Thyroid gland (tissue), 4 donors: ENCODE results near the gene ANKRD36C. TPM values are rescaled to one million over a fixed set of nuclear protein-coding genes. Genes with fewer than 3 reads are reported as not detected.
"Not testable (repeated sequence)": the region's sequence is repeated elsewhere in the genome, so short reads cannot be mapped to it uniquely, and the experiment has no call there.

Experiments
- DNase-seq, 2 donors: peaks; one replicate each; pipeline ENCODE4 v3.0.0-alpha.2; 2019
- H3K27ac ChIP-seq, 3 donors: fragments of 200-600 bp; sonication (generic); 1 replicate in 2 of 3; 2 replicates in 1 of 3; pipeline ENCODE4 v1.5.1; 2016 to 2019; ENCODE audit warnings: mild to moderate bottlenecking in 1 of 3, moderate library complexity in 1 of 3
- H3K27me3 ChIP-seq: fragments of 200-600 bp; sonication (generic); one replicate; pipeline ENCODE4 v1.5.1; 2019
- H3K36me3 ChIP-seq, 2 donors: fragments of 200-600 bp; sonication (generic); one replicate each; pipeline ENCODE4 v1.5.1; 2016 to 2019
- H3K4me1 ChIP-seq, 2 donors: fragments of 200-600 bp; sonication (generic); one replicate each; pipeline ENCODE4 v1.5.1; 2017 to 2019
- H3K4me3 ChIP-seq, 3 donors: fragments of 200-600 bp; sonication (generic); replicated peaks in 1 of 3; 1 replicate in 2 of 3; 2 replicates in 1 of 3; pipeline ENCODE4 v1.5.1; 2016; ENCODE audit warnings: mild to moderate bottlenecking in 1 of 3
- H3K9me3 ChIP-seq: fragments of 200-600 bp; sonication (generic); one replicate; pipeline ENCODE4 v1.5.1; 2017
- CTCF ChIP-seq, 6 experiments: fragments of 200-600 bp in 3 of 6; fragments of 450-650 bp in 3 of 6; sonication (generic) in 3 of 6; IDR thresholded peaks; one replicate each; pipeline ENCODE4 v1.5.1; 2016 to 2019; ENCODE audit warnings: antibody characterized with exemption in 6 of 6, mild to moderate bottlenecking in 2 of 6, inconsistent platforms in 1 of 6, moderate library complexity in 1 of 6
- POLR2A ChIP-seq, 2 donors: fragments of 450-650 bp; IDR thresholded peaks; one replicate each; pipeline ENCODE4 v1.6.1; 2017; ENCODE audit warnings: antibody characterized with exemption in 2 of 2, mild to moderate bottlenecking in 2 of 2, moderate library complexity in 1 of 2
- WGBS, 2 donors: methylation state at CpG; one replicate each; pipeline ENCODE4 v1.1.5; 2017; 5-methylcytosine and 5-hydroxymethylcytosine counted together
- intact Hi-C: fragments of 100-400 bp; cut with DNase I; formaldehyde crosslinking; loops from one replicate; pipeline ENCODE4 v1.15.1; 2023
- small RNA-seq: library from RNA; depleted of rRNA; stranded (forward); fragments of <200 nt; gene quantifications from one replicate; pipeline ENCODE3, GENCODE V24; 2016
- total RNA-seq, 4 donors: library from RNA; depleted of rRNA; stranded (reverse); fragments of >200 nt; gene quantifications; one replicate each; pipeline ENCODE4 v1.2.3, GENCODE V29; 2016

ANKRD36C gene
- total RNA-seq, 4 donors from 2014 or later: 23.3 to 34.7 (median 30.2) TPM

- Histone ChIP-seq H3K4me1 (no peaks in the 10 kb centered on the region), H3K4me3 (no peak overlapping the region), H3K27ac (no peak overlapping the region), H3K9me3 (no peaks in the 10 kb centered on the region), H3K27me3 (no peaks in the 10 kb centered on the region), H3K36me3 (no peaks in the 10 kb centered on the region)
- no peak for DNase-seq
- intact Hi-C loops: no loop called here
- TF ChIP-seq CTCF (IDR thresholded peaks at IDR 0.05) (no peak), POLR2A (IDR thresholded peaks at IDR 0.05) (no peak)
- WGBS, 2 donors: 94 to 96% methylated on average over 11 to 13 of the region's 14 CpGs
These were observed 191.7 kb downstream of the ANKRD36C start for GRCh38 chr2:95799892-95800291.

GRCh38 chr2:95799147-95799889 is 192.3 kb downstream of the ANKRD36C start:
- H3K27me3 ChIP-seq, H3K4me3 ChIP-seq, H3K9me3 ChIP-seq, H3K27ac ChIP-seq, intact Hi-C loops, DNase-seq, H3K4me1 ChIP-seq, H3K36me3 ChIP-seq: not testable (repeated sequence)
- WGBS, 2 donors: 85 to 93% methylated on average over 5 to 11 of the region's 13 CpGs

GRCh38 chr2:95796249-95797099 is 195.2 kb downstream of the ANKRD36C start:
- H3K36me3 ChIP-seq, H3K9me3 ChIP-seq, intact Hi-C loops, DNase-seq, H3K27me3 ChIP-seq, H3K27ac ChIP-seq, H3K4me3 ChIP-seq, H3K4me1 ChIP-seq: not testable (repeated sequence)
- no CpG with 5 or more reads among the region's 18 CpGs for WGBS, 2 donors

GRCh38 chr2:95793970-95794369 is 197.7 kb downstream of the ANKRD36C start:
- WGBS, 2 donors: no CpG with 5 or more reads among the region's 5 CpGs
- not testable (repeated sequence) for H3K27ac ChIP-seq

GRCh38 chr2:95790180-95790579 is 201.4 kb downstream of the ANKRD36C start:
- DNase-seq, intact Hi-C loops, H3K27ac ChIP-seq, H3K9me3 ChIP-seq, H3K27me3 ChIP-seq, H3K36me3 ChIP-seq, H3K4me1 ChIP-seq, H3K4me3 ChIP-seq: not testable (repeated sequence)
- WGBS, 2 donors: no CpG with 5 or more reads among the region's 9 CpGs

More at GRCh38 chr2:95793970-95794369, 197.7 kb downstream of the ANKRD36C start:
- H3K9me3 ChIP-seq, H3K4me1 ChIP-seq, H3K4me3 ChIP-seq, H3K27me3 ChIP-seq, H3K36me3 ChIP-seq, DNase-seq, intact Hi-C loops: not testable (repeated sequence)

- no CpG with 5 or more reads among the region's 34 CpGs for WGBS, 2 donors
- H3K36me3 ChIP-seq: not testable (repeated sequence)
These were observed 202.2 kb downstream of the ANKRD36C start for GRCh38 chr2:95789385-95789784.

GRCh38 chr2:95788642-95789041 is 203.0 kb downstream of the ANKRD36C start:
- H3K27ac ChIP-seq: not testable (repeated sequence)

More at GRCh38 chr2:95789385-95789784, 202.2 kb downstream of the ANKRD36C start:
- DNase-seq, intact Hi-C loops, H3K9me3 ChIP-seq, H3K27me3 ChIP-seq, H3K4me3 ChIP-seq, H3K27ac ChIP-seq, H3K4me1 ChIP-seq: not testable (repeated sequence)

More at GRCh38 chr2:95788642-95789041, 203.0 kb downstream of the ANKRD36C start:
- H3K9me3 ChIP-seq, H3K4me3 ChIP-seq, intact Hi-C loops, H3K36me3 ChIP-seq, H3K27me3 ChIP-seq, H3K4me1 ChIP-seq, DNase-seq: not testable (repeated sequence)
- no CpG with 5 or more reads among the region's 13 CpGs for WGBS, 2 donors

Small RNA genes lying within 50 kb of the gene (small RNA-seq; reads per million reads assigned to genes)
- not detected for gene RN7SL210P

Other genes starting within 250 kb of the ANKRD36C start
- 1 to 10 TPM; 1.2 to 7.5 (median 2.6) TPM for gene GPAT2, start 43.1 kb upstream of the ANKRD36C start, total RNA-seq
- gene ADRA2B, start 124.7 kb upstream of the ANKRD36C start, total RNA-seq: 1 to 10 TPM in 2 of 4 donors, under 1 TPM in 2; 0.13 to 2.1 (median 1.0) TPM
- not detected for gene ASTL, start 146.7 kb upstream of the ANKRD36C start, total RNA-seq
- gene DUSP2, start 153.6 kb upstream of the ANKRD36C start, total RNA-seq: 1 to 10 TPM; 2.2 to 8.4 (median 2.4) TPM
- 100 to 1,000 TPM; 211 to 292 (median 266) TPM for gene STARD7, start 217.0 kb upstream of the ANKRD36C start, total RNA-seq